K562 (cell line): ENCODE measurements around the gene SFT2D2. TPM values are rescaled to one million over a fixed set of nuclear protein-coding genes. Genes with fewer than 3 reads are reported as not detected.

Experiments
- ARID3A ChIP-seq: IDR thresholded peaks from 2 replicates; pipeline ENCODE4 v1.6.1; 2012; ENCODE audit warnings: low read depth, low read length, improper control_type of control experiment, borderline replicate concordance
- C11orf30 ChIP-seq: fragments of 450-650 bp; IDR thresholded peaks from 2 replicates; pipeline ENCODE4 v1.6.1; 2016; ENCODE audit warnings: low read depth, mild to moderate bottlenecking
- CUX1 ChIP-seq: fragments of 200-800 bp; sonication (Bioruptor generic); IDR thresholded peaks from 2 replicates; pipeline ENCODE4 v1.6.1; 2016; ENCODE audit warnings: missing genetic modification characterization, missing compliant biosample characterization
- DPF2 ChIP-seq: fragments of 450-650 bp; IDR thresholded peaks from 2 replicates; pipeline ENCODE4 v1.6.1; 2016
- MAFK ChIP-seq: IDR thresholded peaks from 2 replicates; pipeline ENCODE4 v1.6.1; 2011; ENCODE audit warnings: low read length, improper control_type of control experiment
- MEIS2 ChIP-seq: fragments of 450-650 bp; IDR thresholded peaks from 2 replicates; pipeline ENCODE4 v1.6.1; 2014; ENCODE audit warnings: mild to moderate bottlenecking; ENCODE audit not compliant: partially characterized antibody
- NFE2 ChIP-seq: IDR thresholded peaks from 2 replicates; pipeline ENCODE4 v1.6.1; 2014; ENCODE audit warnings: antibody characterized with exemption, low read depth
- NFE2L1 ChIP-seq: fragments of 450-650 bp; IDR thresholded peaks from 2 replicates; pipeline ENCODE4 v1.6.1; 2016; ENCODE audit warnings: missing genetic modification characterization, low read depth, mild to moderate bottlenecking, missing compliant biosample characterization, moderate library complexity, borderline replicate concordance
- SMARCC2 ChIP-seq: fragments of 450-650 bp; IDR thresholded peaks from 2 replicates; pipeline ENCODE4 v1.6.1; 2017; ENCODE audit warnings: antibody characterized with exemption, moderate library complexity, mild to moderate bottlenecking, low read depth
- ZNF134 ChIP-seq: fragments of 250-450 bp; sonication (Bioruptor Pico); conservative IDR thresholded peaks from 2 replicates; pipeline ENCODE4 v1.4.0; 2020
- ZNF316 ChIP-seq: fragments of 450-650 bp; IDR thresholded peaks from 2 replicates; pipeline ENCODE4 v1.6.1; 2016
- ZNF347 ChIP-seq: fragments of 450-650 bp; formaldehyde crosslinking; IDR thresholded peaks from 2 replicates; pipeline ENCODE4 v1.4.0; 2020; ENCODE audit warnings: low read depth, mild to moderate bottlenecking, moderate library complexity
- polyA plus RNA-seq, 8 experiments: library from polyadenylated mRNA; depleted of rRNA in 4 of 8; stranded (reverse) in 5 of 8; unstranded in 3 of 8; fragments of >200 nt; fragmentation: Nextera tagmentation in 2 of 8; fragmentation: Illumina TruSeq in 1 of 8; extraction: Ambion mirVana in 2 of 8; extraction: Trizol in 1 of 8; gene quantifications; 2 replicates each; pipeline versions ENCODE4 v1.2.1 to v1.2.3, GENCODE V29; 2011 to 2014; ENCODE audit warnings: inconsistent platforms in 1 of 8, missing spikeins in 1 of 8
- total RNA-seq, 7 experiments: library from RNA; depleted of rRNA in 6 of 7; stranded (reverse); fragments of >200 nt in 6 of 7; fragmentation: Illumina TruSeq in 2 of 7; extraction: Trizol in 2 of 7; gene quantifications; 2 replicates each; pipeline versions ENCODE4 v1.2.1 to v1.2.3, GENCODE V29; 2011 to 2021; ENCODE audit warnings: low replicate concordance in 1 of 7

Gene SFT2D2
- total and polyA plus RNA-seq, 9 of the 15 experiments (the other 6 are each of a cell fraction or from before 2014, with no cell fraction given), result 3.4 to 50.1 (median 21.6) TPM

GRCh38 chr1:168218658-168219057 is 7.1 kb upstream of the SFT2D2 start (continued):
- TF ChIP-seq ARID3A (0 out of 2 replicates have a peak, but pooled peaks have one; percentile 20), ZNF134 (CRISPR knock-in tag) (no peak), ZNF316 (peak; percentile 78), MEIS2 (peak; percentile 54), NFE2L1 (tag) (peak; percentile 65; the same call in 1 of the 2 replicates), CUX1 (CRISPR knock-in tag) (peak; percentile 68), MAFK (peak; percentile 79), ZNF347 (CRISPR knock-in tag) (no peak), SMARCC2 (0 out of 2 replicates have a peak, but pooled peaks have one; percentile 31), C11orf30 (peak; percentile 84), NFE2 (peak; percentile 96), DPF2 (peak; percentile 27; the same call in 1 of the 2 replicates)
- TF ChIP-seq, all 486 proteins: peak for 19
